Lower leg skin (tissue), 4 donors: Measurements from ENCODE around the gene COMMD1. TPM values are rescaled to one million over a fixed set of nuclear protein-coding genes. Genes with fewer than 3 reads are reported as not detected.
"Not testable (repeated sequence)": the region's sequence is repeated elsewhere in the genome, so short reads cannot be mapped to it uniquely, and the experiment has no call there.

Experiments used
- DNase-seq, 2 donors: peaks; one replicate each; pipeline ENCODE4 v3.0.0-alpha.2; 2019; ENCODE audit warnings: low spot score in 2 of 2
- H3K4me3 ChIP-seq: fragments of 200-600 bp; sonication (generic); 2 replicates; pipeline ENCODE4 v1.5.1; 2017; ENCODE audit warnings: mild to moderate bottlenecking, low read depth; ENCODE audit not compliant: poor library complexity, severe bottlenecking
- CTCF ChIP-seq, 3 donors: fragments of 450-650 bp; IDR thresholded peaks; one replicate each; pipeline ENCODE4 v1.5.1; 2016; ENCODE audit warnings: antibody characterized with exemption in 3 of 3, mild to moderate bottlenecking in 3 of 3, moderate library complexity in 2 of 3
- POLR2A ChIP-seq, 2 donors: fragments of 450-650 bp; IDR thresholded peaks; one replicate each; pipeline ENCODE4 v1.6.1; 2016 to 2017; ENCODE audit warnings: antibody characterized with exemption in 2 of 2, mild to moderate bottlenecking in 1 of 2, moderate library complexity in 1 of 2
- WGBS, 2 donors: methylation state at CpG; one replicate each; pipeline ENCODE4 v1.1.5; 2018; 5-methylcytosine and 5-hydroxymethylcytosine counted together
- intact Hi-C: fragments of 100-400 bp; cut with DNase I; formaldehyde crosslinking; loops from one replicate; pipeline ENCODE4 v1.15.0; 2023; ENCODE audit warnings: low total_unique reads
- total RNA-seq, 4 donors: library from RNA; depleted of rRNA; stranded (reverse); fragments of >200 nt; gene quantifications; one replicate each; pipeline ENCODE4 v1.1.0, GENCODE V29; 2016

The COMMD1 gene
- total RNA-seq, 4 donors from 2014 or later = 39.2 to 46.9 (median 43.1) TPM

- no peak for DNase-seq
- no peak overlapping the region for H3K4me3 ChIP-seq
- intact Hi-C loops = no loop called here
- TF ChIP-seq CTCF (IDR thresholded peaks at IDR 0.05) (no peak), POLR2A (IDR thresholded peaks at IDR 0.05) (no peak)
Observed at GRCh38 chr2:62119311-62119974, 214.0 kb downstream of the COMMD1 start.

GRCh38 chr2:62126239-62126638 is 220.8 kb downstream of the COMMD1 start:
- 91 to 100% methylated on average over 2 of the region's 2 CpGs for WGBS, 2 donors
- intact Hi-C loops, DNase-seq, H3K4me3 ChIP-seq: not testable (repeated sequence)

DNA sequence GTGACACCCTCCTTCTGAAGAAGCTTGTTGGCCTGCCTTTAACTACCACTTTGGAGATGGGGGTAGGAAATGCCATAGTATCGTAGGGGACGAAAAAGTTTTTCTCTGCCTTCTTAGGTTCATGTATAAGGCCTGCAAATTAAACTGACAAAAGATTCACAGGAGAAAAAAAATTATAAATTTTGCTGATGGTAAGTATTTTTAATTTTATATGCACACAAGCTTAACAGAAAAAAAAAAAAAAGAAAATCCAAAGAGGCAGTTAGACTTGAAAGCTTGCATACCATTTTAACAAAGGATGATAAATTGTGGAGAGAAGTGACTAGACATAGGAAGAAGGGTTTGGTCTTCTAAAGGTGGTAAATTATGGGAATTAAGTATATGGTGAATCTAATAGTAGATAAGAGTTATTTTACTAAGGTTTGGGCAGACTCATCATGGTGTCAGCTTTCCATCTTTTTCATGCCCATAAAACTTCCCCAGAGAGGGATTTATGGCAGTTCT is 227.9 kb downstream of the COMMD1 start:
- WGBS, 2 donors = 95 to 96% methylated on average over 2 of the region's 2 CpGs
- no peak for DNase-seq
- no peak overlapping the region for H3K4me3 ChIP-seq
- intact Hi-C loops = no loop called here
- TF ChIP-seq POLR2A (IDR thresholded peaks at IDR 0.05) = no peak
- TF ChIP-seq CTCF (IDR thresholded peaks at IDR 0.05) = no peak

- no peak overlapping the region for H3K4me3 ChIP-seq
- WGBS, 2 donors = 74 to 79% methylated on average over 3 of the region's 3 CpGs
- no peak for DNase-seq
- intact Hi-C loops = no loop called here
- TF ChIP-seq CTCF (IDR thresholded peaks at IDR 0.05) = no peak
- no peak for TF ChIP-seq POLR2A (IDR thresholded peaks at IDR 0.05)
Observed at GRCh38 chr2:62136956-62137830, 231.7 kb downstream of the COMMD1 start.

- H3K4me3 ChIP-seq = no peak overlapping the region
- WGBS, 2 donors = 73 to 75% methylated on average over 5 of the region's 5 CpGs
- intact Hi-C loops = no loop called here
Observed at GRCh38 chr2:62140426-62141141, 235.1 kb downstream of the COMMD1 start.

More at GRCh38 chr2:62140426-62141141, 235.1 kb downstream of the COMMD1 start:
- TF ChIP-seq POLR2A (IDR thresholded peaks at IDR 0.05) = no peak
- TF ChIP-seq CTCF (IDR thresholded peaks at IDR 0.05) = no peak
- no peak for DNase-seq
